Activated CD4-positive, CD25-positive, alpha-beta regulatory T cell treated with anti-CD3 and anti-CD28 coated beads, Interleukin-2, amount 50 U/mL, for 24 hours (primary cell): ENCODE data around the gene SCP2.
"Not testable (repeated sequence)": the region's sequence is repeated elsewhere in the genome, so short reads cannot be mapped to it uniquely, and the experiment has no call there.

Source experiments
- ATAC-seq, 2 donors: fragments of 150-1000 bp; cut with Tn5 transposase; one replicate each; pipeline ENCODE4 v1.10.0; 2021; ENCODE audit warnings: mild to moderate bottlenecking in 1 of 2, moderate library complexity in 1 of 2

The SCP2 gene

GRCh38 chr1:52970149-52970548 lies 43.1 kb downstream of the SCP2 start:
- ATAC-seq: no peak

- ATAC-seq: no peak
Observed at GRCh38 chr1:52973841-52974240, 46.8 kb downstream of the SCP2 start.

- no peak for ATAC-seq
Observed at GRCh38 chr1:52976183-52977035, 49.3 kb downstream of the SCP2 start.

GRCh38 chr1:52978045-52978444 lies 51.0 kb downstream of the SCP2 start:
- ATAC-seq: no peak

- not testable (repeated sequence) for ATAC-seq
Observed at GRCh38 chr1:52992733-52993132, 65.7 kb downstream of the SCP2 start.

GRCh38 chr1:52994656-52995055 lies 67.6 kb downstream of the SCP2 start:
- ATAC-seq: no peak

GRCh38 chr1:52996653-52997052 lies 69.6 kb downstream of the SCP2 start:
- ATAC-seq: no peak

GRCh38 chr1:53001128-53001527 lies 74.1 kb downstream of the SCP2 start:
- no peak for ATAC-seq

GRCh38 chr1:53006612-53007011 lies 79.5 kb downstream of the SCP2 start:
- ATAC-seq: not testable (repeated sequence)

- ATAC-seq: not testable (repeated sequence)
Observed at GRCh38 chr1:53010247-53010646, 83.2 kb downstream of the SCP2 start.

GRCh38 chr1:53011175-53011574 lies 84.1 kb downstream of the SCP2 start:
- no peak for ATAC-seq

- peak; percentile 94 to 98 for ATAC-seq
Observed at GRCh38 chr1:53014791-53015507, 87.9 kb downstream of the SCP2 start.

GRCh38 chr1:53015508-53015860 lies 88.4 kb downstream of the SCP2 start:
- ATAC-seq: no peak

- ATAC-seq: no peak
Observed at GRCh38 chr1:53016705-53017104, 89.6 kb downstream of the SCP2 start.

GRCh38 chr1:53020588-53020987 lies 93.5 kb downstream of the SCP2 start:
- ATAC-seq: no peak

GRCh38 chr1:53022179-53022578 lies 95.1 kb downstream of the SCP2 start:
- no peak for ATAC-seq

- no peak for ATAC-seq
Observed at GRCh38 chr1:53023546-53023945, 96.5 kb downstream of the SCP2 start.

- ATAC-seq: peak; percentile 53 to 70
Observed at GRCh38 chr1:53024117-53024516, 97.0 kb downstream of the SCP2 start.

- no peak for ATAC-seq
Observed at GRCh38 chr1:53025034-53025768, 98.1 kb downstream of the SCP2 start.

GRCh38 chr1:53025769-53026112 lies 98.7 kb downstream of the SCP2 start:
- no peak for ATAC-seq

- ATAC-seq: no peak
Observed at GRCh38 chr1:53026254-53026653, 99.2 kb downstream of the SCP2 start.

- ATAC-seq: no peak
Observed at GRCh38 chr1:53031732-53032131, 104.7 kb downstream of the SCP2 start.

- ATAC-seq: no peak
Observed at GRCh38 chr1:53037159-53037558, 110.1 kb downstream of the SCP2 start.

- ATAC-seq: no peak
Observed at GRCh38 chr1:53038566-53038965, 111.5 kb downstream of the SCP2 start.
